Left lung (tissue), 10 donors: ENCODE data around the gene SMYD4. TPM values are rescaled to one million over a fixed set of nuclear protein-coding genes. Genes with fewer than 3 reads are reported as not detected.

Source experiments
- ATAC-seq: fragments of 200-7000 bp; cut with Tn5 transposase; one replicate; pipeline ENCODE4 v1.9.1; 2020; ENCODE audit warnings: moderate library complexity
- DNase-seq, 4 donors: peaks; one replicate each; pipeline ENCODE4 v3.0.0-alpha.2; 2013 to 2020
- H3K27ac ChIP-seq, 2 donors: fragments of 200-600 bp; sonication (generic) in 1 of 2; one replicate each; pipeline versions ENCODE4 v1.5.0 to v1.8.0; 2020 to 2021
- H3K27me3 ChIP-seq, 2 donors: fragments of 200-600 bp; sonication (generic) in 1 of 2; one replicate each; pipeline versions ENCODE4 v1.5.0 to v1.8.0; 2020 to 2021
- H3K36me3 ChIP-seq, 2 donors: fragments of 200-600 bp; sonication (generic) in 1 of 2; one replicate each; pipeline versions ENCODE4 v1.5.0 to v1.8.0; 2020 to 2021
- H3K4me1 ChIP-seq, 2 donors: fragments of 200-600 bp; one replicate each; pipeline ENCODE4 v1.8.0; 2021
- H3K4me3 ChIP-seq, 2 donors: fragments of 200-600 bp; sonication (generic) in 1 of 2; one replicate each; pipeline versions ENCODE4 v1.5.0 to v1.8.0; 2020 to 2021; ENCODE audit warnings: mild to moderate bottlenecking in 1 of 2
- H3K9me3 ChIP-seq, 2 donors: fragments of 200-600 bp; sonication (generic) in 1 of 2; one replicate each; pipeline versions ENCODE4 v1.5.0 to v1.8.0; 2020 to 2021
- CTCF ChIP-seq, 2 donors: fragments of 200-600 bp; sonication (generic) in 1 of 2; IDR thresholded peaks; one replicate each; pipeline versions ENCODE4 v1.5.0 to v1.8.0; 2021; ENCODE audit warnings: antibody characterized with exemption in 2 of 2
- intact Hi-C, 2 donors: fragments of 100-400 bp; cut with DNase I; formaldehyde crosslinking; loops; one replicate each; pipeline versions ENCODE4 v1.11.2 to v1.14.2; 2022
- polyA plus RNA-seq, 6 donors: library from polyadenylated mRNA; unstranded; fragments of 120-200 nt; gene quantifications; one replicate each; pipeline ENCODE4 v1.2.1, GENCODE V29; 2013; ENCODE audit not compliant: insufficient read length in 6 of 6
- total RNA-seq, 2 donors: library from RNA; stranded (reverse); fragmentation: NEBNext Ultra II Directional; extraction: Animal tissue kit (Norgen Biotek cat#: 25700); gene quantifications; one replicate each; pipeline ENCODE4 v1.2.1, GENCODE V29; 2021
- donor health status: DM: no; HTN: yes; CAD: no.
- donor health status: DM: no; HTN: no; CAD: no.

The SMYD4 gene
- total and polyA plus RNA-seq, 8 donors, result 13.3 to 24.7 (median 21.2) TPM

GRCh38 chr17:1834380-1835149, 4.9 kb upstream of the SMYD4 start:
- Histone ChIP-seq H3K4me3 (no peak overlapping the region), H3K36me3 (peaks cover 0 to 21% of the 10 kb centered on the region in 2 donors), H3K27ac (no peak overlapping the region), H3K27me3 (no peaks in the 10 kb centered on the region), H3K4me1 (peaks cover 0 to 29% of the 10 kb centered on the region in 2 donors), H3K9me3 (no peaks in the 10 kb centered on the region)
- intact Hi-C loops, result no loop called here
- TF ChIP-seq CTCF (IDR thresholded peaks at IDR 0.05), result no peak
- no peak for ATAC-seq
- DNase-seq, result no peak

GRCh38 chr17:1830288-1830687, 586 bp upstream of the SMYD4 start:
- no peaks in the 10 kb centered on the region for H3K27me3 ChIP-seq
- peaks cover 0 to 41% of the 10 kb centered on the region in 2 donors for H3K4me1 ChIP-seq
- H3K27ac ChIP-seq, result peak overlapping the region; percentile 60 to 76
- H3K36me3 ChIP-seq, result peaks cover 0 to 22% of the 10 kb centered on the region in 2 donors
- H3K9me3 ChIP-seq, result no peaks in the 10 kb centered on the region
- ATAC-seq (peak; percentile 24), DNase-seq (peak in 2 of 4 donors; percentile 11 to 12)
- intact Hi-C loops, result no loop called here
- H3K4me3 ChIP-seq, result peak overlapping the region; percentile 71 to 93
- no peak for TF ChIP-seq CTCF (IDR thresholded peaks at IDR 0.05)

- Histone ChIP-seq H3K9me3 (no peaks in the 10 kb centered on the region), H3K36me3 (peaks cover 0 to 33% of the 10 kb centered on the region in 2 donors), H3K4me1 (peaks cover 0 to 41% of the 10 kb centered on the region in 2 donors), H3K27ac (peak overlapping the region; percentile 60 to 76), H3K27me3 (no peaks in the 10 kb centered on the region), H3K4me3 (peak overlapping the region; percentile 71 to 93)
- intact Hi-C loops, result no loop called here
- no peak for TF ChIP-seq CTCF (IDR thresholded peaks at IDR 0.05)
- DNase-seq (peak in 2 of 4 donors; percentile 5 to 7), ATAC-seq (peak; percentile 31)
Observed at GRCh38 chr17:1829216-1829591, 498 bp downstream of the SMYD4 start.

- ATAC-seq, result no peak
- Histone ChIP-seq H3K4me1 (peaks cover 0 to 5% of the 10 kb centered on the region in 2 donors), H3K27me3 (no peaks in the 10 kb centered on the region), H3K4me3 (no peak overlapping the region), H3K36me3 (peaks cover 0 to 30% of the 10 kb centered on the region in 2 donors), H3K9me3 (no peaks in the 10 kb centered on the region), H3K27ac (no peak overlapping the region)
- TF ChIP-seq CTCF (IDR thresholded peaks at IDR 0.05), result no peak
- no peak for DNase-seq
- intact Hi-C loops, result no loop called here
Observed at GRCh38 chr17:1820528-1821252, 9.0 kb downstream of the SMYD4 start.

GRCh38 chr17:1813088-1813487, 16.6 kb downstream of the SMYD4 start:
- ATAC-seq, result no peak

More at GRCh38 chr17:1813088-1813487, 16.6 kb downstream of the SMYD4 start:
- no peak overlapping the region for H3K4me3 ChIP-seq
- TF ChIP-seq CTCF (IDR thresholded peaks at IDR 0.05), result no peak
- H3K9me3 ChIP-seq, result no peaks in the 10 kb centered on the region
- no peaks in the 10 kb centered on the region for H3K4me1 ChIP-seq
- H3K36me3 ChIP-seq, result peaks cover 0 to 35% of the 10 kb centered on the region in 2 donors
- DNase-seq, result no peak
- H3K27ac ChIP-seq, result no peak overlapping the region
- intact Hi-C loops, result no loop called here
- no peaks in the 10 kb centered on the region for H3K27me3 ChIP-seq
